GM18517 (cell line): ENCODE results near the gene ISOC2.

ENCODE experiments used
- ATAC-seq: cut with Tn5 transposase; IDR thresholded peaks from one replicate; pipeline ENCODE4 v1.9.1; 2021; ENCODE audit warnings: mild to moderate bottlenecking, moderate library complexity; ENCODE audit not compliant: unreplicated experiment

ISOC2 gene

DNA sequence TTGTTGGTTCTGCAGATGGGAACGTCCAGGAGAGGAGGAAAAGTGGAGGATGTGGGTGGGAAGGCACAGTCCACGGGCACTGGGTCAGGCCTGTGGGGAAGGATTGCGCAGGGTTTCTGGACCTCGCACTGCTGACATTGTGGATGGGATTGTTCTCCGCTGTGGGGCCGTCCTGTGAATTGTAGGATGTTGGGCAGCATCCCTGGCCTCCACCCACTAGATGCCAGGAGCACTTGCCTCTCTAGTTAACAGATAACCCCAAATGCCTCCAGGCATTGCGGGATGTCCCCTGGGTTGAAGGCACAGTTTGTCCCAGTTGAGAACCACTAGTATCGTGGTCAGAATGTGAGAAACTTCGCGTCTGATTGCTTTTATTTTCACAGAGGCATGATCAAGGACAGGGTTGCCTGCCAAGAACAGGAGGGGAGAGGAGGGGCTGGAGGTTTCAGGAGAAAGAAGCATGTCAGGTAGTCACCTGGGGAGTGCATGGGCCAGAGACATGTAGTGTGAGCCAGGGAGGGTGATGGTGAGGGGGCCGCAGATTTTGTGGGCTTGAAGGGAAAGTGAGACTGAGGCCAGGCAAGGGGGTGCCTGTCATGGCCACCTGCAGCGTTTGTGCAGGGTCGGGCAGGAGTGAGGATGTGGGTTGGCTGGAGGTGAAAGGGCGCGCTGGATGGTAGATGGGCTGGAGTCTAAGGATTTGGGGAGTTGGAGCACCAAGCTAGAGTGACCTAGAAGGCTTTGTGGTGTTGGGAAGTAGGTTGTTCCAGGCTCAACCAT lies 18.2 kb upstream of the ISOC2 start:
- no peak for ATAC-seq

DNA sequence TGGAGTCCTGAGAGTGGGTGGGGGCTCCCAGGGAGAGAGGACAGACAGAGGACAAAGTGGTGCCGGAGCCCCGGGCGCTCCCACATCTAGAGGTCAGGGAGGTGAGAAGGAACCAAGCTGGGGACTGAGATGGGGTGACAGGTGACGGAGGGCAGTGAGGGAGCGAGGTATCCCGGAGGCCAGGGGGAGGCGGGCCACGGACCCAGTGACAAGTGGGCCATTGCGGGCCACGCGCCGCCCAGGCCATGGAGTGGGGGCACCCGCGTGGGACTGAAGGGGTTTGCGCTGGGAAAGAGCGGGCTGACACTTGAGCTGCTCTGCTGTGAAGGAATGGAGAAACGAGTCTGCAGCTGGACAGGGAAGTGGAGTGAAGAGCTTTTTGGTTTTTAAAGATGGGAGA lies 17.6 kb upstream of the ISOC2 start:
- no peak for ATAC-seq

- ATAC-seq: no peak
These were observed 16.9 kb upstream of the ISOC2 start for GRCh38 chr19:55478364-55478763.

- no peak for ATAC-seq
These were observed 16.5 kb upstream of the ISOC2 start for GRCh38 chr19:55477905-55478304.

GRCh38 chr19:55476100-55476775 lies 14.8 kb upstream of the ISOC2 start, which contains the start of gene ZNF628:
Gene ZNF628 (plus strand): TSS chr19:55476617. CDS start chr19:55479911, 3,294 bp downstream.
- peak; percentile 79 for ATAC-seq

- no peak for ATAC-seq
These were observed 13.1 kb upstream of the ISOC2 start for GRCh38 chr19:55474269-55475265.

DNA sequence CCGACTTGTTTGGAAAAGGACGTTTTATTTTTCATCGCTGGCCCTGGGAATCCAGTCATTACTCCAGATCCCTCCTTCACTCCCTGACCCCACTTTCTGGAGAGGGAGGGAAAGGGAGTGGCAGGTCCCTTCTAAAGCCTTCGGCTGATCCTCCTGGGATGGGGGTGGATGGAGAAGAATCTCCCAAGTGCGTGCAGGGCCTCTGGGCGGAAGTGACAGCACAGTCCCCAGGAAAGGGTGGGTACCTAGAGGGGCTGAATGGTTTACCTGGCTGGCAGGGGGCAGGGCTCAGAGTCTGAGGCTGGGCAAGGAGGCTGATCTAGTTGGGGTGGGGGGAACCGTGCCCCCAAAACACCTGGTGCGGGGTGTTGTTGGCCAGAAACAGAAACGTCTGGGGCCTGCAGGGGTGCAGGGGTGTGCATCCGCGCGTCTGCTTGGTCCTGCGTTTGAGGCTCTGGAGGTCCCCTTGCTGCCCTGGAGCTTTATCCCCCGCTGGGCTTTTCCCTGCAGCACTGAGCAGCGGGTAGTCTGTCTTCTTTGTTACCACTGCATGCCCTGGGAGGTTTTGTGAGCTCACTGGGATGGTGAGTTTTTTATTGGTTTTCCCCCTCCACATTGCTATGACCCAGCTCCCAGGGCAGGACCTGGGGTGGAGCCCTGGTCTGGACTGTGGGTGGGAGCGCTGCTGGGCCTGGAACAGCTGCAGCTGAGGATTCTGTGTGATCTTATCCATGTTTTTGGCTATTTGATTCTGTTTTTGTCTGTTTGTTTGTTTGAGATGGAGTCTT lies 12.0 kb upstream of the ISOC2 start:
- ATAC-seq: no peak

DNA sequence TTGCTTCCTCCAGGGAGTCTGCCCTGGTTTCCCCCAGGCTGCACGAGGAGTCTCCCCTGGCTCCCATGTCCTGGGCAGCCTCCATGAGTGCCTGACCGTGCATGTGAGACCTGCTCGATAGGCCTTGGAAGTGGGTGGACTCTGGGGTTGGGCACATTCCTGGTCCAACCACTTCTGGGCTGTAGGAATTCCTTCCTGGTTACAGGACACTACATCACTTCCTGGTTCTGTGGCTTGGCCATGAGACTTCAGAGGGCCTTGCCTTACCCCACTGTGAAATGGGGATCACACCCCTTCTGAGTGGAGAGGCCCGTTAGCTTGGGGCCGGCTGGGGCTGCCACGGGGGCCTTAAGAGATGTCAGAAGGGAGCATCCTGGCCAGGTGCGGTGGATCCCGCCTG lies 11.0 kb upstream of the ISOC2 start:
- ATAC-seq: no peak

DNA sequence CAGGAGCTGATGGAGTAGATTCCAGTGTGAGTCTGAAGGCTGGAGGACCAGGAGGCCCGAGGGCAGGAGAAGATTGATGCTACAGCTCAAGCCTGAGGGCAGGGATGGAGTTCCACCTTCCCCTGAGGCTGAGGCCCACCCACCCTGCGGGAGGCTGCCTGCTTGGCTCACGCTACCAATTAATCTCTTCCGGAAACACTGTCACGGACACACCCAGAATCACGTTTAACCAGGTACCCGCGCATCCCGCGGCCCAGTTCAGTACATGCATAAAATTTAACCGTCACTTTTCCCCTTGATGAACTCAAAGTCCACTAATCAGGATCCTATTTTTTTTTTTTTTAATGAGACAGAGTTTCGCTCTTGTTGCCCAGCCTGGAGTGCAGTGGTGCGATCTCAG lies 9.8 kb upstream of the ISOC2 start:
- ATAC-seq: no peak

DNA sequence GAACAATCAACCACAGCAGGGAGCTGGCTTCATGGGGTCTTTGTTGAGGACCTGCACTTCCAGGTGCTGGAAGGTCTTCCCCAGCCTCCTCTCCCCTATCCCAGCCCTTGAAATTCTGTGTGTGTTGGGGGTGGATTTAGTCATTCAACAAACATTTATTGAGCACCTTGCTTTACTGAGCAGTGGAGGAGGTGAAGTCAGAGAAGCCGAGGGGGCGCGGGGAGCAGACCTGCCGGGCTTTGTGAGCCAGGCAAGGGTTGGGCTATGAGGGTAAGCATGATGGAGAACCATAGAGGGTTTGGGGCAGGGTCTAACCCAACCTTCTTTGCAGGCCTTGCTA lies 6.6 kb upstream of the ISOC2 start:
- no peak for ATAC-seq

GRCh38 chr19:55467236-55468053 lies 6.0 kb upstream of the ISOC2 start:
- ATAC-seq: no peak

DNA sequence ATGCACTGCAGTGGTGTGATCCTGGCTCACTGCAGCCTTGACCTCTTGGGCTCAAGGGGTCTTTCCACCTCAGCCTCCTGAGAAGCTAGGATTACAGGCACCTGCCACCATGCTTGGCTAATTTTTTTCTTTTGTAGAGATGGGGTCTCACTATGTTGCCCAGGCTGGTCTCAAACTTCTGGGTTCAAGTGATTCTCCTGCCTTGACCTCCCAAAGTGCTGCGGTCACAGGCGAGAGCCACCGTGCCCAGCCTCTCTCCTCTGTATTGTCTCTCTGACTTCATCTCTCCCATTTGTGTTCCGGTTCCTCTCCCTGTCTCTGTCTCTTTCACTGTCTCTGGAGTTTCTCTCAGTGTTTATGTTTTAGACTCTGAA lies 4.8 kb upstream of the ISOC2 start:
- no peak for ATAC-seq

GRCh38 chr19:55465460-55466240 lies 4.2 kb upstream of the ISOC2 start:
- no peak for ATAC-seq

- ATAC-seq: no peak
These were observed 3.2 kb upstream of the ISOC2 start, which contains the start of gene C19orf85 for GRCh38 chr19:55464662-55465054. Gene C19orf85 (minus strand): TSS chr19:55464751. CDS start chr19:55464554, 197 bp downstream.

DNA sequence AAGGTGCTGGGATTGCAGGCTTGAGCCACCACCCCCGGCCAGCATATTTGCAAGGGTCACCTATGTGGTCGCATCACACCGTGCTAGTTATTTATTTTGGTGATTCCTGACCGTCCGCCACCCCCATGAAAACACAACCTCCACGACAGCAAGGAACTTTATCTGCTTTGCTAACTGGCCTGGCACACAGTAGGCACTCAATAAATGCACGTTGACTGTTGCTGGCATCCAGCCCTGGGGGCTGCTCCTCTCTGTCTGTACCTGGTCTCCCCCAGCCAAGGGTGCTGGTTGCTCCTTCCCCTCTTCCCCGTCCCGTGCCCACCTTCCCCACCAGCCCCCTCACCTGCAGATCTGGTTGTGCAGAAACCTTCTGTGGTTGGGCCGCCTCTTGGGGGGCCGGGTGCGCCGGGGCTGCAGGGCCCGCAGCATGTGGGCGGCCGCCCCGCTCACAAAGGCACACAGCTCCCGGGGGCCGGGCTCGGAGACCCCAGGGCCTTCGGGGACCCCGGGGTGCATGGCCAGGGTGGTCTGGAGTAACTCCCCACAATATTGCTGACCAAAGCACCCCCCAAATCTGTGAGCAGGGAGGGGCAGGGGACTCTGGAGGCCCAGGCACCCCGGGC lies 2.7 kb upstream of the ISOC2 start:
- ATAC-seq: no peak

- ATAC-seq: no peak
These were observed 2.2 kb upstream of the ISOC2 start for GRCh38 chr19:55463583-55464031.

GRCh38 chr19:55462722-55463121 lies 1.3 kb upstream of the ISOC2 start:
- no peak for ATAC-seq

GRCh38 chr19:55461974-55462626 lies 658 bp upstream of the ISOC2 start:
- ATAC-seq: no peak
